GM12865 (cell line): ENCODE data around the gene CDS2.

Source experiments
- DNase-seq: peaks from one replicate; pipeline ENCODE4 v3.0.0; 2010; ENCODE audit warnings: low read depth
- H3K4me3 ChIP-seq: 2 replicates; pipeline ENCODE4 v1.5.1; 2011; ENCODE audit warnings: mild to moderate bottlenecking, low read depth, low read length, control low read depth
- TF ChIP-seq, protein P1 (sequence below): IDR thresholded peaks from 2 replicates; pipeline ENCODE4 v1.5.1; 2011; ENCODE audit warnings: low read length, control low read depth, low read depth, inconsistent platforms; ENCODE audit not compliant: insufficient read depth; ENCODE audit errors: missing control alignments

Gene CDS2

DNA sequence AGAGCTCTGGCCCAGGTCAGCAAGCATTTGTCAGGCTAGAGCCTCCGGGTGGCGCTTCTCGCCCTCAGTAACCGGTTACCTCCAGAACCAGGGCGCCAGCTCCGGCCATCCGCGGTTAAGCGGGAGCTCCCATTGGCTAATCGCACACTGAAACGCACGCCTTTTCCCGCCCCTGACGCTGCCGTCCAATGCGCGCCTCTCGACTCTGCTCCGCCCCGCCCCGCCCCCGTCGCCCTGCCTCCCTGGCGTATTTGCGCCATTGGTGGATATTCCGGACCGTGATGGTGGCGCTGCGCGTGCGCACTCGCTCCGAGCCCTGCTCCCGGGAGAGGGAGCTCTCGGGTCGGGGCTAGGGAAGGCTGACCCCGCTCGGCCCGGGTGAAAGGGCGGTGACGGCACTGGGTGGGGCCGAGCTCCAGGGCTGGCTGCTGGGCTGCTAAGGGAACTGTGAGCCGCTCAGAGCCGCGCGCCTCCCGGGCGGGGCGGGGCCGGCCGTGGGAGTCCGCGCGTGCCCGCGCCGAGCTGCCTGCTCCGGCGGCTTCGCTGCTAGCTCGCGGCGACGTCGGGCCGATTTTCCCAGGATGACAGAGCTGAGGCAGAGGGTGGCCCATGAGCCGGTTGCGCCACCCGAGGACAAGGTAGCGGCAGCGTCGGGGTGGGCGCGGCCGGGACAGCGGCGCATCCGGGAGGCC lies at the start of gene CDS2:
Gene CDS2, plus strand, starts transcription at position 497 of the 692 bp plus-strand sequence. Its CDS starts 85 bp downstream, at position 582.
- DNase-seq: peak; percentile 100
- peak within 1 kb of the TSS; percentile 92 for H3K4me3 ChIP-seq
- TF ChIP-seq, protein P1, sequence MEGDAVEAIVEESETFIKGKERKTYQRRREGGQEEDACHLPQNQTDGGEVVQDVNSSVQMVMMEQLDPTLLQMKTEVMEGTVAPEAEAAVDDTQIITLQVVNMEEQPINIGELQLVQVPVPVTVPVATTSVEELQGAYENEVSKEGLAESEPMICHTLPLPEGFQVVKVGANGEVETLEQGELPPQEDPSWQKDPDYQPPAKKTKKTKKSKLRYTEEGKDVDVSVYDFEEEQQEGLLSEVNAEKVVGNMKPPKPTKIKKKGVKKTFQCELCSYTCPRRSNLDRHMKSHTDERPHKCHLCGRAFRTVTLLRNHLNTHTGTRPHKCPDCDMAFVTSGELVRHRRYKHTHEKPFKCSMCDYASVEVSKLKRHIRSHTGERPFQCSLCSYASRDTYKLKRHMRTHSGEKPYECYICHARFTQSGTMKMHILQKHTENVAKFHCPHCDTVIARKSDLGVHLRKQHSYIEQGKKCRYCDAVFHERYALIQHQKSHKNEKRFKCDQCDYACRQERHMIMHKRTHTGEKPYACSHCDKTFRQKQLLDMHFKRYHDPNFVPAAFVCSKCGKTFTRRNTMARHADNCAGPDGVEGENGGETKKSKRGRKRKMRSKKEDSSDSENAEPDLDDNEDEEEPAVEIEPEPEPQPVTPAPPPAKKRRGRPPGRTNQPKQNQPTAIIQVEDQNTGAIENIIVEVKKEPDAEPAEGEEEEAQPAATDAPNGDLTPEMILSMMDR: peak; percentile 52

DNA sequence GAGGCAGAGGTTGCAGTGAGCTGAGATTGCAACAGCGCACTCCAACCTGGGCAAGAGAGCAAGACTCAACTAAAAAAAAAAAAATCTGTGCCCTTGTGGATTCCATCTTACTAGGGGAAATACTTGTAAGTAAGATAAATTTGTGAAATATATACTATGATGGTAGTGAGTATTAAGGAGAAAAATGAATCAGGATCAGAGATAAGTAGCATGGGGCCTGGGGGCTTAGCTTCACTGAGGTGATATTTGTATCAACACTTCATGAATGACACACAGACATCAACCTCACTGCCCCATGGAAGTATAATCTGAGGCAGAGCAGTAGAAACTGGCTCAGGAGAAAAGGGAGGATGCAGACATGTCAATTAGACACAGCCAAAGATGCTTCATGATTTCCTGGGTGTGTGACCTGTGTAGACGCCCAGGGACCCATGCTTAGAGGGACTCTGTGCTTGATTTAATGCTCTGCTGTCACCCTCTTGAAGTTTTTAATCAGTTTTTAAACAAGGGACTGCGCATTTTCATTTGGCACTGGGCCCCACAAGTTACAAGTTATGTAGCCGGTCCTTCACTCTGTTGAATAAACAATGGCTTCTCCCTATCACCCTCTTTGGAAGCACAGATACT lies 48.9 kb upstream of the CDS2 start:
- no peak overlapping the region for H3K4me3 ChIP-seq
- TF ChIP-seq, protein P1: no peak
- peak; percentile 33 for DNase-seq

DNA sequence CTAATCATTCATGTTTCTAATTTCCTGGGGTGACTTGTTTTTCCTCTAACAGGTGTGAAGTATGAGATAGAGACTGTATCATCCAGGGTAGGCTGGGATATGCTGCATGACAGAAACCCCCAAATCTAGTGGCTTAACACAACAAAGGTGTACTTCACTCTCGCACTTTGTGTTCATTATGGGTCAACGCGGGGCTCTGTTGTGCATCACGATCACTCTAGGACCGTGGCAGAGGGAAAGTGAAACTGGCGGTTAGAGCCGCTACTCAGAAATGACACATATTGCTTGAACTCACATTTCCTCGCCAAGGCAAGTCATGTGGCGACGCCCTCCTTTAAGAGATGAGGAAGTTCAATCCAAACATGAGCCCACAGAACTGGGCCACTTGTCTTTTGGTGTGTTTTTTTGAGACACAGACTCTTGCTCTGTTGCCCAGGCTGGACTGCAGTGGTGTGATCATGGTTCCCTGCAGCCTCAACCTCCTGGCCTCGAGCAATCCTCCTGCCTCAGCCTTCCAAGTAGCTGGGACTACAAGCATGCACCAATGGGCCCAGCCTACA lies 48.3 kb upstream of the CDS2 start:
- peak; percentile 98 for DNase-seq
- TF ChIP-seq, protein P1: no peak
- no peak overlapping the region for H3K4me3 ChIP-seq

DNA sequence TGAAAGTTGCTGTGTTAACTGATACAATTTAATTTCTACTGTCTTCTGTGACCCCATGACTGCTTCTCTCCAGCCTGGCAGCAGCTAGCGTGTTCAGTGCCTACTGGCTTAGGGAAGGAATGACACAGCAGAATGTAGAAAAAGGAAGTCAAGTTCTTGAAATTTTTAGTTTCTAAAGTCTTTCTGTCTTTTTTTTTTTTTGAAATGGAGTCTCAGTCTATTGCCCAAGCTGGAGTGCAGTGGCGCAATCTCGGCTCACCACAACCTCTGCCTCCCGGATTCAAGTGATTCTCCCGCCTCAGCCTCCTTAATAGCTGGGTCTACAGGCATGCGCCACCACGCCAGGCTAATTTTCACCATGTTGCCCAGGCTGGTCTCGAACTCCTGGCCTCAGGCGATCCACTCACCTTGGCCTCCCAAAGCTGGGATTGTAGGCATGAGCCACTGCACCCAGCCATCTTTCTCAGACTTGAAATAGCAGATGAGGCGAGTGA lies 46.4 kb upstream of the CDS2 start:
- DNase-seq: peak; percentile 72
- TF ChIP-seq, protein P1: no peak
- H3K4me3 ChIP-seq: no peak overlapping the region

DNA sequence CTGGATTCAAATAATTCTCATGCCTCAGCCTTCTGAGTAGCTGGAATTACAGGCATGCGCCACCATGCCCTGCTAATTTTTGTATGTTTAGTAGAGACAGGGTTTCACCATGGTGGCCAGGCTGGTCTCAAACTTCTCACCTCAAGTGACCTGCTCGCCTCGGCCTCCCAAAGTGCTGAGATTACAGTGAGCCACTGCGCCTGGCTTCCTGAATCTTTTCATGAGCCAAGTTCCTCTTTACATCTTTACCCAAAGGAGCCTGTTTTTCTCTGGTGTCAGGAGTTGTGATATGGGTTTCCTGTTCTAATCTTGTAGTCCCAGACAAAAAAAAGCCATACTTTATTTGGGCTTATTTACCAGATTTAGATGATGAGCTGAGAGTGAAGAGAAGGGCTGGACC lies 41.4 kb upstream of the CDS2 start:
- no peak for DNase-seq

DNA sequence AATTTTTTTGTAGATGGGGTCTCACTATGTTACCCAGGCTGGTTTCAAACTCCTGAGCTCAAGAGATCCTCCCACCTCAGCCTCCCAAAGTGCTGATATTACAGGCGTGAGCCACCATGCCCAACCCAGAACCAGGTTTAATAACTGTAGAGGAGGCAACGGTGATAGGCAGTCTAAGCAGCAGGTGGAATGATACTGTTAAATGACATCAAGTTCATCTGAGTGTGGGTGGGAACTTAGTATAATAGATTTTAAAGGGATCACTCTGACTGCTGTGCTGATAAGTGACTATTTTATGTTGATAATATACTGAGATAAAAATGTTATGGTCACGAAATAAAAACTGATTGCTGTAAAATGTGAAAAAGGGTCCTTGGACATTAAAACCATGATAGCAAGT lies 38.1 kb upstream of the CDS2 start:
- no peak for DNase-seq
- H3K4me3 ChIP-seq: no peak overlapping the region
- TF ChIP-seq, protein P1: no peak

More for the DNA sequence above, 41.4 kb upstream of the CDS2 start:
- TF ChIP-seq, protein P1: no peak
- H3K4me3 ChIP-seq: no peak overlapping the region

DNA sequence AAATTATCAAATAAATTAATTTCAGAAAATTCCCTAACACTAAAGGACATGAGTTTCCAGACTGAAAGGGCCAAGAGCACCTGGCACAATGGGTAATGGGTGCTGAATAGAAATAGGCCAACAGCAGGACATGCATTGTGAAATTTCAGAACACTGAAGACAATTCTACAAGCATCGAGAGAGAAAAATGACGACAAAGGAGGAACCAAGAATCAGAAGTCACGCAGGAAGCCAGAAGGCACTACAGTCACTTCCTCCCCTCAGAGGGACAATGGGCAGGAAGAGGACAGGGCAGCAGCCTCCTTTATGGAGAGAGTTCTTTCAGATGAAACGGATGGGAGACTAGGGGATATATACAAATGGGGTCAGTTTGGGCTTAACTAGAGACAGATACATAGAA lies 36.6 kb upstream of the CDS2 start:
- TF ChIP-seq, protein P1: no peak
- DNase-seq: peak; percentile 42
- H3K4me3 ChIP-seq: no peak overlapping the region
